Ishikawa (cell line): ENCODE data around the gene SNX17.

Experiments used
- CEBPB ChIP-seq: IDR thresholded peaks from 2 replicates; pipeline ENCODE4 v1.6.1; 2012
- CREB1 ChIP-seq: IDR thresholded peaks from 2 replicates; pipeline ENCODE4 v1.6.1; 2012; ENCODE audit warnings: low read depth
- EGR1 ChIP-seq: IDR thresholded peaks from 2 replicates; pipeline ENCODE4 v1.6.1; 2012
- EP300 ChIP-seq: IDR thresholded peaks from 2 replicates; pipeline ENCODE4 v1.6.1; 2012; ENCODE audit warnings: borderline replicate concordance
- FOXM1 ChIP-seq: IDR thresholded peaks from 2 replicates; pipeline ENCODE4 v1.6.1; 2012; ENCODE audit warnings: low read depth, borderline replicate concordance
- REST ChIP-seq: IDR thresholded peaks from 2 replicates; pipeline ENCODE4 v1.6.1; 2012; ENCODE audit warnings: low read depth, mild to moderate bottlenecking
- TAF1 ChIP-seq: IDR thresholded peaks from 2 replicates; pipeline ENCODE4 v1.6.1; 2012; ENCODE audit warnings: low read depth, mild to moderate bottlenecking
- TCF12 ChIP-seq: IDR thresholded peaks from 2 replicates; pipeline ENCODE4 v1.6.1; 2012; ENCODE audit warnings: low read depth
- TEAD4 ChIP-seq: IDR thresholded peaks from 2 replicates; pipeline ENCODE4 v1.6.1; 2012
- YY1 ChIP-seq: IDR thresholded peaks from 2 replicates; pipeline ENCODE4 v1.6.1; 2012; ENCODE audit warnings: low read depth
- ZBTB7A ChIP-seq: IDR thresholded peaks from 2 replicates; pipeline ENCODE4 v1.6.1; 2012; ENCODE audit warnings: low read depth
- TF ChIP-seq, protein P1 (sequence below): IDR thresholded peaks from 2 replicates; pipeline ENCODE4 v1.6.1; 2012
- TF ChIP-seq, protein P2 (sequence below): IDR thresholded peaks from 2 replicates; pipeline ENCODE4 v1.6.1; 2012

- TF ChIP-seq REST: no peak
- TF ChIP-seq, protein P1, sequence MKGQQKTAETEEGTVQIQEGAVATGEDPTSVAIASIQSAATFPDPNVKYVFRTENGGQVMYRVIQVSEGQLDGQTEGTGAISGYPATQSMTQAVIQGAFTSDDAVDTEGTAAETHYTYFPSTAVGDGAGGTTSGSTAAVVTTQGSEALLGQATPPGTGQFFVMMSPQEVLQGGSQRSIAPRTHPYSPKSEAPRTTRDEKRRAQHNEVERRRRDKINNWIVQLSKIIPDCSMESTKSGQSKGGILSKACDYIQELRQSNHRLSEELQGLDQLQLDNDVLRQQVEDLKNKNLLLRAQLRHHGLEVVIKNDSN: no peak
- no peak for TF ChIP-seq EGR1
- no peak for TF ChIP-seq TEAD4
- no peak for TF ChIP-seq TAF1
- TF ChIP-seq CEBPB: no peak
- no peak for TF ChIP-seq EP300
- TF ChIP-seq TCF12: no peak
- TF ChIP-seq FOXM1: no peak
- no peak for TF ChIP-seq CREB1
- TF ChIP-seq ZBTB7A: no peak
- TF ChIP-seq, protein P2, sequence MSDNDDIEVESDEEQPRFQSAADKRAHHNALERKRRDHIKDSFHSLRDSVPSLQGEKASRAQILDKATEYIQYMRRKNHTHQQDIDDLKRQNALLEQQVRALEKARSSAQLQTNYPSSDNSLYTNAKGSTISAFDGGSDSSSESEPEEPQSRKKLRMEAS: no peak
- no peak for TF ChIP-seq YY1
These were observed 45.7 kb downstream of the SNX17 start for GRCh38 chr2:27416151-27416550.
